Left ventricle myocardium inferior (tissue), 1 donor: ENCODE measurements around the gene SMYD3. TPM values are rescaled to one million over a fixed set of nuclear protein-coding genes. Genes with fewer than 3 reads are reported as not detected.

Source experiments
- DNase-seq: peaks from one replicate; pipeline ENCODE4 v3.0.0-alpha.2; 2020
- H3K27ac ChIP-seq: fragments of 200-600 bp; replicated peaks from 2 replicates; pipeline ENCODE4 v1.8.0; 2021
- H3K27me3 ChIP-seq: fragments of 200-600 bp; 2 replicates; pipeline ENCODE4 v1.8.0; 2021; ENCODE audit warnings: low read depth
- H3K36me3 ChIP-seq: fragments of 200-600 bp; 2 replicates; pipeline ENCODE4 v1.8.0; 2021
- H3K4me1 ChIP-seq: fragments of 200-600 bp; 2 replicates; pipeline ENCODE4 v1.8.0; 2021
- H3K4me3 ChIP-seq: fragments of 200-600 bp; 2 replicates; pipeline ENCODE4 v1.8.0; 2021; ENCODE audit warnings: mild to moderate bottlenecking, moderate library complexity
- H3K9me3 ChIP-seq: fragments of 200-600 bp; replicated peaks from 2 replicates; pipeline ENCODE4 v1.8.0; 2021
- CTCF ChIP-seq: fragments of 200-600 bp; IDR thresholded peaks from 2 replicates; pipeline ENCODE4 v1.8.0; 2021; ENCODE audit warnings: antibody characterized with exemption, mild to moderate bottlenecking, borderline replicate concordance
- intact Hi-C: fragments of 100-400 bp; cut with micrococcal nuclease; formaldehyde crosslinking; loops from one replicate; pipeline ENCODE4 v1.11.0; 2022
- total RNA-seq: library from RNA; stranded (reverse); fragmentation: NEBNext Ultra II Directional; extraction: Animal tissue kit (Norgen Biotek cat#: 25700); gene quantifications from one replicate; pipeline ENCODE4 v1.2.1, GENCODE V29; 2021
- donor health status: DM: no; HTN: yes; CAD: no; lungs with severe emphysema.

The SMYD3 gene
- total RNA-seq, 1 donor from 2014 or later, result 9.9 TPM

- TF ChIP-seq CTCF, result no peak
- Histone ChIP-seq H3K27ac (no peak overlapping the region), H3K36me3 (no peaks in the 10 kb centered on the region), H3K4me3 (no peak overlapping the region), H3K27me3 (no peaks in the 10 kb centered on the region), H3K4me1 (peaks cover 20% of the 10 kb centered on the region), H3K9me3 (no peaks in the 10 kb centered on the region)
- DNase-seq, result no peak
- intact Hi-C loops, result loop anchor here (10.0 kb wide), 1 partner anchor 1290 kb away; the partner anchor contains the start of gene KIF26B
Measured at GRCh38 chr1:246444617-246445016, 62.5 kb downstream of the SMYD3 start.

GRCh38 chr1:246437961-246438360 is 69.1 kb downstream of the SMYD3 start:
- TF ChIP-seq CTCF, result no peak

GRCh38 chr1:246435421-246436041 is 71.5 kb downstream of the SMYD3 start:
- peaks cover 12% of the 10 kb centered on the region for H3K9me3 ChIP-seq
- no peaks in the 10 kb centered on the region for H3K4me1 ChIP-seq
- no peaks in the 10 kb centered on the region for H3K36me3 ChIP-seq
- no peak for DNase-seq
- H3K27me3 ChIP-seq, result no peaks in the 10 kb centered on the region
- no peak overlapping the region for H3K4me3 ChIP-seq
- intact Hi-C loops, result no loop called here
- TF ChIP-seq CTCF, result no peak
- no peak overlapping the region for H3K27ac ChIP-seq

More at GRCh38 chr1:246437961-246438360, 69.1 kb downstream of the SMYD3 start:
- intact Hi-C loops, result no loop called here
- H3K27me3 ChIP-seq, result no peaks in the 10 kb centered on the region
- H3K9me3 ChIP-seq, result peaks cover 12% of the 10 kb centered on the region
- no peak for DNase-seq
- H3K27ac ChIP-seq, result no peak overlapping the region
- no peaks in the 10 kb centered on the region for H3K36me3 ChIP-seq
- no peak overlapping the region for H3K4me3 ChIP-seq
- H3K4me1 ChIP-seq, result no peaks in the 10 kb centered on the region

GRCh38 chr1:246434335-246434734 is 72.7 kb downstream of the SMYD3 start:
- DNase-seq, result no peak
- H3K9me3 ChIP-seq, result peaks cover 12% of the 10 kb centered on the region
- no peak for TF ChIP-seq CTCF
- H3K4me1 ChIP-seq, result no peaks in the 10 kb centered on the region
- intact Hi-C loops, result no loop called here
- no peaks in the 10 kb centered on the region for H3K27me3 ChIP-seq
- no peak overlapping the region for H3K4me3 ChIP-seq
- H3K36me3 ChIP-seq, result no peaks in the 10 kb centered on the region
- no peak overlapping the region for H3K27ac ChIP-seq

GRCh38 chr1:246428542-246429308 is 78.4 kb downstream of the SMYD3 start:
- no peak overlapping the region for H3K4me3 ChIP-seq
- no peaks in the 10 kb centered on the region for H3K27me3 ChIP-seq
- no peak for TF ChIP-seq CTCF
- no peak for DNase-seq
- no peaks in the 10 kb centered on the region for H3K36me3 ChIP-seq
- H3K4me1 ChIP-seq, result no peaks in the 10 kb centered on the region
- peaks cover under 1% of the 10 kb centered on the region for H3K9me3 ChIP-seq
- no peak overlapping the region for H3K27ac ChIP-seq
- intact Hi-C loops, result no loop called here
